PFSK-1 (cell line): ENCODE measurements around the gene RPUSD3.

Source experiments
- FOXP2 ChIP-seq: optimal IDR thresholded peaks from 2 replicates; pipeline ENCODE3; 2011; ENCODE audit warnings: borderline replicate concordance, control low read depth, inconsistent platforms; ENCODE audit not compliant: insufficient read depth; ENCODE audit errors: extremely low read length, extremely low read depth
- POLR2AphosphoS5 ChIP-seq: IDR thresholded peaks from 2 replicates; pipeline ENCODE4 v1.6.1; 2012; ENCODE audit warnings: low read depth, mild to moderate bottlenecking, control low read depth, low read length, moderate library complexity
- SIN3A ChIP-seq: IDR thresholded peaks from 2 replicates; pipeline ENCODE4 v1.6.1; 2012; ENCODE audit warnings: mild to moderate bottlenecking, low read length, moderate library complexity, borderline replicate concordance; ENCODE audit not compliant: insufficient read depth
- TAF1 ChIP-seq: IDR thresholded peaks from 2 replicates; pipeline ENCODE4 v1.6.1; 2012; ENCODE audit warnings: low read length, control low read depth, borderline replicate concordance; ENCODE audit not compliant: insufficient read depth
- TF ChIP-seq, protein P1 (sequence below), 2 experiments: IDR thresholded peaks; 2 replicates each; pipeline versions ENCODE4 v1.6.1 to v1.8.0; 2011 to 2012; ENCODE audit warnings: low read depth in 2 of 2, low read length in 2 of 2, control low read depth in 1 of 2, inconsistent platforms in 1 of 2, mild to moderate bottlenecking in 1 of 2, moderate library complexity in 1 of 2; ENCODE audit not compliant: insufficient read depth in 1 of 2

Gene RPUSD3

GRCh38 chr3:9820946-9821345, 22.9 kb downstream of the RPUSD3 start:
- no peak for TF ChIP-seq FOXP2

DNA sequence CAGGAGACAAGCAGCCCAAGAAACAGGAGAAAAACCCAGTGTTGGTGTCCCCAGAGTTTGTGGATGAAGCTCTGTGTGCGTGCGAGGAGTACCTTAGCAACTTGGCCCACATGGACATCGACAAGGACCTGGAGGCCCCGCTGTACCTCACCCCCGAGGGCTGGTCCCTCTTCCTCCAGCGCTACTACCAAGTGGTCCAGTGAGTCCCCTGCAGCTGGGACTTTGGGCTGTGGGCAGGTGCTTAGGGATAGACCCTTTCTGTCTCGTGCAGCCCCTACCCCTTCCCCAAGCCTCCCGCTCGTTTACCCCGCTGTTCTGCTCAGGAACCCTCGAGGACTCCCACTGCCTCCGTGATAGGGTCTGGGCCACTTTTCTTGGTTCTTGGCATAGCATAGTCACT, 23.3 kb downstream of the RPUSD3 start:
- no peak for TF ChIP-seq POLR2AphosphoS5
- TF ChIP-seq, protein P1, sequence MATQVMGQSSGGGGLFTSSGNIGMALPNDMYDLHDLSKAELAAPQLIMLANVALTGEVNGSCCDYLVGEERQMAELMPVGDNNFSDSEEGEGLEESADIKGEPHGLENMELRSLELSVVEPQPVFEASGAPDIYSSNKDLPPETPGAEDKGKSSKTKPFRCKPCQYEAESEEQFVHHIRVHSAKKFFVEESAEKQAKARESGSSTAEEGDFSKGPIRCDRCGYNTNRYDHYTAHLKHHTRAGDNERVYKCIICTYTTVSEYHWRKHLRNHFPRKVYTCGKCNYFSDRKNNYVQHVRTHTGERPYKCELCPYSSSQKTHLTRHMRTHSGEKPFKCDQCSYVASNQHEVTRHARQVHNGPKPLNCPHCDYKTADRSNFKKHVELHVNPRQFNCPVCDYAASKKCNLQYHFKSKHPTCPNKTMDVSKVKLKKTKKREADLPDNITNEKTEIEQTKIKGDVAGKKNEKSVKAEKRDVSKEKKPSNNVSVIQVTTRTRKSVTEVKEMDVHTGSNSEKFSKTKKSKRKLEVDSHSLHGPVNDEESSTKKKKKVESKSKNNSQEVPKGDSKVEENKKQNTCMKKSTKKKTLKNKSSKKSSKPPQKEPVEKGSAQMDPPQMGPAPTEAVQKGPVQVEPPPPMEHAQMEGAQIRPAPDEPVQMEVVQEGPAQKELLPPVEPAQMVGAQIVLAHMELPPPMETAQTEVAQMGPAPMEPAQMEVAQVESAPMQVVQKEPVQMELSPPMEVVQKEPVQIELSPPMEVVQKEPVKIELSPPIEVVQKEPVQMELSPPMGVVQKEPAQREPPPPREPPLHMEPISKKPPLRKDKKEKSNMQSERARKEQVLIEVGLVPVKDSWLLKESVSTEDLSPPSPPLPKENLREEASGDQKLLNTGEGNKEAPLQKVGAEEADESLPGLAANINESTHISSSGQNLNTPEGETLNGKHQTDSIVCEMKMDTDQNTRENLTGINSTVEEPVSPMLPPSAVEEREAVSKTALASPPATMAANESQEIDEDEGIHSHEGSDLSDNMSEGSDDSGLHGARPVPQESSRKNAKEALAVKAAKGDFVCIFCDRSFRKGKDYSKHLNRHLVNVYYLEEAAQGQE (IDR thresholded peaks at IDR 0.05; ENCODE audit: insufficient read depth in 1 of 2, low read depth in 2 of 2, low read length in 2 of 2) = no peak
- no peak for TF ChIP-seq SIN3A
- no peak for TF ChIP-seq TAF1
- TF ChIP-seq FOXP2 = no peak

GRCh38 chr3:9818666-9819335, 25.0 kb downstream of the RPUSD3 start:
- no peak for TF ChIP-seq SIN3A
- TF ChIP-seq, protein P1 (IDR thresholded peaks at IDR 0.05; ENCODE audit: insufficient read depth in 1 of 2, low read depth in 2 of 2, low read length in 2 of 2) = no peak

GRCh38 chr3:9817436-9817835, 26.4 kb downstream of the RPUSD3 start:
- TF ChIP-seq, protein P1 (IDR thresholded peaks at IDR 0.05; ENCODE audit: insufficient read depth in 1 of 2, low read depth in 2 of 2, low read length in 2 of 2) = no peak
- no peak for TF ChIP-seq POLR2AphosphoS5
- TF ChIP-seq SIN3A = no peak
- no peak for TF ChIP-seq FOXP2
- no peak for TF ChIP-seq TAF1

- TF ChIP-seq FOXP2 (no peak), SIN3A (no peak)
Observed at GRCh38 chr3:9815986-9816385, 27.8 kb downstream of the RPUSD3 start.

- TF ChIP-seq FOXP2 (no peak), POLR2AphosphoS5 (no peak), SIN3A (no peak), TAF1 (no peak)
- TF ChIP-seq, protein P1 (IDR thresholded peaks at IDR 0.05; ENCODE audit: insufficient read depth in 1 of 2, low read depth in 2 of 2, low read length in 2 of 2) = no peak
Observed at GRCh38 chr3:9812870-9813483, 30.8 kb downstream of the RPUSD3 start.
